ENCODE results near the gene CPVL. TPM values are rescaled to one million over a fixed set of nuclear protein-coding genes. Genes with fewer than 3 reads are reported as not detected.

The CPVL gene
- total RNA-seq, 1 donor from 2014 or later = 5.0 TPM

- peak; percentile 84 for ATAC-seq
These were observed 7.7 kb upstream of the CPVL start for GRCh38 chr7:29154076-29154475.

- no peak for ATAC-seq
These were observed 4.5 kb upstream of the CPVL start for GRCh38 chr7:29150856-29151255.

GRCh38 chr7:29149036-29149435, 2.7 kb upstream of the CPVL start:
- ATAC-seq = no peak

GRCh38 chr7:29147821-29148220, 1.5 kb upstream of the CPVL start:
- no peak for ATAC-seq

DNA sequence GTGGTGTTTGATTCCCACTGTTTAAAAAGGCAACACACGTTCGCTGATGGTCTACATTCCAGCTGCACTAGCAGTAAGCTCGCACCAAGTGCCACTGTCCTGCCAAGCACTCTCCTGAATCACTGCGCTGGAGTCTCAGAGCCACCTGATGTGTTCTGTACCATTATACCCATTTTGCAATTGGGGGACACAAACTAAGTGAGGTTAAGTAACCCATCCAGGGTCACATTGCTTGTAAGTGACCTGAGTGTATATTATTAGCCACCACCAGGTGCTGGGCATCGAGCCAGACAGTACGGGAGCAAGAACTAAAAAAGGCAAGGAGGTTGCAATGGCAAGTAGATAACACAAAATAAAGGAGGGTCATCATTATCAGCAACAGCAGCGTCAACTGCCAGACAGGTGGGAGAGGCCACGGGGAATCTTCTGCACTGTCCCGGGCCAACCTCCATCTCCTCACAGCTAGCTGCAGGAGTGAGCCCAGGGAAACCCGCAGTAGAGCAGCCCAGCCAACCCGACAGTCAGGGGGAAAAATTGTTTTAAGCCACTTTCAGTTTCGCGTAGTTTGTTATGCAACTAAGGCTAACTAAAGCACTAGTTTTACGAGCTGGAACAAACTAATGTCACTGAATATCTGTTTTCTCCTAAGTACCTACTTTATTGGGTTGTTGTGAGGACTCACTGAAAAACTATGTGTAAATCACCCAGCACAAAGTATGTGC, 712 bp upstream of the CPVL start:
- no peak for ATAC-seq

DNA sequence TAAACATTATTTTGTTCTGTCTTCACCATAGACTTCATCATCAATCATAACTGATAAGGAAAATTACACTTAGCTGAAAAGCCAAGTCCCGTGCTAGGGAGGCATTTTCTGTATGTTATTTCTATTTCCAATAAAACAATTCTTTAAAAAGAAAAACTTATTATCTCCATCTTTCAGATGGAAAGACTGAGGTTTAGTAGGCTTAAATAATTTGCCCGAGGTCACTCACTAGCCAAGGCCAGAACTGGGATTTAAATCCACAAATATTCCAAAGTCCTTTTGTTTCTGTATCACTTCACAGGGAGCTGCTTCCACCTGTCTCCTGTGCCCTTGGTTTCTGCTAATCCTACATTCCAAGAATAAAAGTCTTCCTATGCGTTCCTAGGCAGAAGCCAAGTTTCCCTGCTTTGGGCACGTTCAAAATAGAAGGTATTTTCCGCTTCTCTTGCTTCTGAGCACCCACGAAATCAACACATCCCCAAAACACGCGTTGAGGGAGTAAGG, 732 bp downstream of the CPVL start:
- no peak for ATAC-seq

GRCh38 chr7:29143751-29144150, 2.6 kb downstream of the CPVL start:
- ATAC-seq = no peak

DNA sequence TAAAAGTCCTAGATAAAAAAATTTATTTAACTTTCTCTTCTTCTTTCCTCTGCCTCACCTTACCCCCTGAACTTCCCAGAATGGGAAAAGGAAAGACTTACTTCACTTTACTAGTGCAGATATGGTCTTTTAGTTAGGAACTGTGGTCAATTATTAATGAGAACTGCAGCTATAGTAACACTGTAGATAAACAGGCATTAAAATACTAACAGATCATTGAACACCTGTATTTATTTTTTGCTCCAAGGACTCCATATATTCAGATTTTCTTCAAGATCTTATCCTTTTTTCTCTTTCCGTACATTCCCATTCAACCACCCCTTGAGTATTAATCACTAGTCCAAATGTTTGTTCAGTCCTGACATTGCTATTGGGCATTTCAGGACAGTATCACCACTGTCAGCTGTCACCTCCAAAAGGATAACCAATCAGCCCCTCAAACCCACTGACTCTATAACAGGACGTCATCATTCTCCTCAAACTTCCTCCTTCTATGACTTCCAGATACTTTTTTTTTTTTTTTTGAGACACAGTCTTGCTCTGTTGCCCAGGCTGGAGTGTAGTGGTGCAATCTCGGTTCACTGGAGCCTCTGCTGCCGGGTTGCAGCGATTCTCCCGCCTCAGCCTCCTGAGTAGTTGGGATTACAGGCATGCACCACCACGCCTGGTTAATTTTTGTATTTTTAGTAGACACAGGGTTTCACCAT, 4.2 kb downstream of the CPVL start:
- ATAC-seq = no peak

DNA sequence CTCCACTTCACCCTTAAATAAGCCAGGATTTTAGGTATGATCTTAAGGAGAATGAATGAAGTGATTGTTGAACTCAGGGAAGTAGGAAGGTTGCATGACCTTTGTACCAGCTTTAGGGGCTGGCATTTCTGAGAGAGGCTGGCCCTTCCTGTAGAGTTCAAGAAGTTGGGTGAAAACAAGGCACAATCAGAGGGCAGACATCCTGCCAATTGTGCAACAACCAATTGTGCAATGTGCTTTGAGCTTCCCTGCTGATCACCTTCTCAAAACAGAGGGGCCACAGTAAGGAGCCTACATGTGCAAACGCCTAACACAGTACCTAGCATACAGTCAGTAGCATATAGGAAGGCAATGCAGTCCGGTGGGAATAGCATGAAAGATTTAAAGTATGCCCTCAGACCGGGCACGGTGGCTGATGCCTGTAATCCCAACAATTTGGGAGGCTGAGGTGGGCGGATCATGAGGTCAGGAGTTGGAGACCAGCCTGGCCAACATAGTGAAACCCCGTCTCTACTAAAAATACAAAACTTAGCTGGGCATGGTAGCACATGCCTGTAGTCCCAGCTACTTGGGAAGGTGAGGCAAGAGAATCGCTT, 5.4 kb downstream of the CPVL start:
- no peak for ATAC-seq

DNA sequence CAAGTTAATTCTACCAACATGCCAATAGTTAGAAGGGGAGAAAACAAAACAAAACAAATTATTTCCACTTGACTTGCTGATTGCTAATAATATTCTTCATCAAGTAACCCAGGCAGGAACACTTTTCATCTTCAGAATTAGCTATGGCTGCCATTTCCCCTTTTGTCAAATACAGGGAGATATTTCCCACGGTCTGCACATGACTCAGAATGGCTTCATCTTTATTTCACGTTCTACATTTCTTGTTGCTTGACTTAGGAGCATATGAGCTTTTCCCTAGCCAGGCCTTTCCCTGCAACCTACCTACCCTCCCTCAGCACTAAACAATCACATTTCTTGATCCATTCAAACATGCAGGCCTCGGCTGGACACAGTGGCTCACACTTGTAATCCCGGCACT, 6.5 kb downstream of the CPVL start:
- ATAC-seq = peak; percentile 38

- ATAC-seq = peak; percentile 76
These were observed 7.1 kb downstream of the CPVL start for GRCh38 chr7:29139191-29139590.

DNA sequence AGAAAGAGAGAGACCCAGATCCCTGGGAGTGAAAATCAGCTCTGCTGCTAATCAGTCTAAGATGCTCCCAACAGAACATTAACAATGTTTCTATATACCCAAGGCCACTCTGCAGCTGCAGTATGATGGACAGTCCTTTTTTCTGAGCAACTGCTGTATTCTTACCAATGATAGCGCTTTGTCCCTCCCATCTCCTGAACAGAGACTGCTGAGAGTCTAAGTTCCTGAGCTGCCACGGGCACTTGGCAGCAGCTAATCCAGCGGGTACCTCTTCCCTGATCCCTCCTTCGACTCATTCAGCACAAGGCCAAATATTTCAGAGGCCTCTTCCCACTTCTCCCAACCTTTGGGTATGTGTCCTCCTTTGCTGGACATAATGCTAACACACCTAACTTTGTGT, 7.7 kb downstream of the CPVL start:
- ATAC-seq = peak; percentile 33

- no peak for ATAC-seq
These were observed 10.5 kb downstream of the CPVL start for GRCh38 chr7:29135846-29136245.

DNA sequence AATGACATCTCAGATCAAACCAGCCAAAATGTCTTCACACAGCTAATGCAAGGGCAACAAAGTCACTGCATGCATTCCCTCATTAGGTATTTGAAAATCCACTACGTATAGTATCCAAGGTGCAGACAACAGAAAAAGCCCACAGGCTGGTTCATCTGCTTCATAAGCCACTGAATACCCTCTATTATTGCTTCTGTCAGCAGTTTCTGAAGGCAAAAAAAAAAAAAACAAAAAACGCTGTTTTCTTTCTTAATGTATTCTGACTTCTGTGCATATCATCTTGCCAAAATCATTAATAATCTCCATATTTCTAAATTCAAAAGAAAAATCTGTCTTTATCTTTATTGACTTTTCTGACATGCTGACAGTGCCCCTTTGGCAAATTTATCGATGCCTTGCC, 13.4 kb downstream of the CPVL start:
- no peak for ATAC-seq

GRCh38 chr7:29131678-29132077, 14.7 kb downstream of the CPVL start:
- ATAC-seq = no peak

DNA sequence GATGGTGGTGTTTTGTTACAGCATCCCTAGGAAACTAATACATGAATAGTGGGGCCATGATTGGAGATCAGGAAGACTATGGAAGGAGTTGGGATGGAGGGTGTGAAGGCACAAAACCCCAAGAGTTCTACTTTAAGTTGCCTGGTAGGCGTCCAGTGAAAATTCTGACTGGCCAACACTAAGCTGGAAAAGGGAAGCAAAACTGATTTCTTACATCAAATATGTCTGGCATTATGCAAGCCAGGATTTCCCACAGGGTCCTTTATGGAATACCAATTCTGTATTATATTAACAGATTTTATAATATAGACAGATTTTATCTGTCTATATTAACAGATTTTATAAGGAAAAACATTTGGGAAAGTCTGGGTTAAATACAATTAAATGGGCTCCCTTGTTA, 16.2 kb downstream of the CPVL start:
- ATAC-seq = no peak

DNA sequence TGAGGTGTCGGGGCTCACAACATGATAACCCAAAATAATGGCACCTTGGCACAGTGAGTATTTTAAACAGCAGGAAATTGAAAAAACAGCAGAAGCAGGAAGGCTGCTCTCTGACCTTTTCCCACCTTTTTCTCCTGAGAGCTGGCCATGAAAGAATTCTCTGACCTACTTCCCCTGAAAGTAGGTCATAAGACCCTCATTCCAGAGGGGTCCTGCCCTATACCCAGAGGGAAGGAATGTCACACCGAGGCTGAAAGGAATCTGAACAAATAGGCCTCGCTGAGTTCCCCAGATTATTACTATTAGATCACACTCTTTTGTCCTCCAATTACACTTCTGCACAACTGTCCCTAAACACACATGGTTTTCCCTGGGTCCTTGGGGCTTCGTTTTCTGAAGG, 18.8 kb downstream of the CPVL start:
- ATAC-seq = no peak

DNA sequence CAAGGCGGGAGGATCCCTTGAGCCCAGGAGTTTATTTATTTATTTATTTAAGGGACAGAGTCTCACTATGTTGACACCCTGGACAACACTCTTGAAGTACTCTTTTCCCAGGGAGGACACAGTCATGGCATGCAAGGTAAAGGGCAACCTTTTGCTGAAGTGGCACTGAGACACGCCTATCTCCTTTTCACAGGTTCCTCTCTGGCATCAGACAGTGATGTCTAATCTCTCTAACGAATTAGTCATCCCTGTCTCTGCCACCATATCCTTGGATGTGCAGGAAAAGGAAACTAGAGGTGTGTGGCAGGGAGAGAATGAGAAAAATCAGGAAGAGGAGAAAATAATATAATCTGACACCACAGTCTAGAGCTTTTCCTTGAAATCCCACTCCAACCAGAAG, 19.5 kb downstream of the CPVL start:
- ATAC-seq = peak; percentile 53

GRCh38 chr7:29123626-29124190, 22.6 kb downstream of the CPVL start:
- no peak for ATAC-seq

GRCh38 chr7:29122759-29123158, 23.6 kb downstream of the CPVL start:
- no peak for ATAC-seq

- ATAC-seq = no peak
These were observed 24.3 kb downstream of the CPVL start for GRCh38 chr7:29122081-29122480.

- ATAC-seq = no peak
These were observed 25.4 kb downstream of the CPVL start for GRCh38 chr7:29120955-29121354.

DNA sequence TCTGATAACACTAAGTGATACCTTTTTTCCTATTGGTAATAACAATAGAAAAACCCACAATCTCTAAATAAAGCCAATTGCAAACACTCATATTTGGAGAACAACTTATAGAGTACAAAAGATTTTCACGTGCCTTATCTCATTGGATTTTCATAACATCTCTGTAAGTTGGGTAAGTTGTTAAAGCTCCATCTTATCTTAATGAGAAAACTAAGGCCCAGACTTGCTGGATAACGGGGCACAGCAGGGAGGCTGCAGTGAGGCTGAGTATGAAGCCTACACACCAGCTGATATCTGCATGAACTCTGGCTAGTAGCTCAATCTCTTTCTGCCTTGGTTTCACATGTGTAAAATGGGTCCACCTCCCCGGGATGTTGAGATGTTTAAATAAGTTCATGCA, 26.8 kb downstream of the CPVL start:
- ATAC-seq = no peak

Measured in esophagus mucosa (tissue), 1 donor.